A673 (cell line): Measurements from ENCODE around the gene WRAP53. TPM values are rescaled to one million over a fixed set of nuclear protein-coding genes. Genes with fewer than 3 reads are reported as not detected.

Source experiments
- BruUV-seq: library from RNA; stranded (reverse); fragments of 400-500 nt; replicated peaks from 2 replicates; lab custom pipeline; 2021; lab: Mats Ljungman, UMichigan
- CTCF ChIA-PET: fragments of 300-600 bp; sonication (Branson Sonifier 250); formaldehyde crosslinking; loops from one replicate; lab custom pipeline; 2022; ENCODE audit warnings: antibody characterized with exemption; lab: Charles Lee
- POLR2A ChIA-PET: fragments of 300-600 bp; sonication (Branson Sonifier 250); formaldehyde crosslinking; loops from one replicate; lab custom pipeline; 2022; ENCODE audit warnings: antibody characterized with exemption; ENCODE audit not compliant: low non-redundant PET; lab: Charles Lee
- DNase-seq: peaks from one replicate; pipeline ENCODE4 v3.0.0-alpha.2; 2015; ENCODE audit warnings: low spot score
- H3K27ac ChIP-seq: fragments of 200-600 bp; sonication (generic); 2 replicates; pipeline ENCODE4 v1.5.1; 2016; ENCODE audit warnings: mixed run types, low read depth, mild to moderate bottlenecking, mixed read lengths, antibody characterized with exemption, low read length; ENCODE audit not compliant: poor library complexity, severe bottlenecking
- H3K27me3 ChIP-seq: fragments of 200-600 bp; sonication (generic); replicated peaks from 2 replicates; pipeline ENCODE4 v1.6.1; 2017; ENCODE audit warnings: mixed run types, low read depth, mild to moderate bottlenecking, mixed read lengths, antibody characterized with exemption, low read length; ENCODE audit not compliant: insufficient read depth, poor library complexity
- H3K36me3 ChIP-seq: fragments of 200-600 bp; sonication (generic); 2 replicates; pipeline ENCODE4 v1.6.1; 2016; ENCODE audit warnings: mixed run types, mild to moderate bottlenecking, mixed read lengths, antibody characterized with exemption, low read length; ENCODE audit not compliant: insufficient read depth, poor library complexity, severe bottlenecking
- H3K4me1 ChIP-seq: fragments of 200-600 bp; sonication (generic); 2 replicates; pipeline ENCODE4 v1.6.1; 2017; ENCODE audit warnings: mixed run types, mild to moderate bottlenecking, mixed read lengths, antibody characterized with exemption, low read length; ENCODE audit not compliant: insufficient read depth, poor library complexity, severe bottlenecking
- H3K4me3 ChIP-seq: fragments of 200-600 bp; sonication (generic); 2 replicates; pipeline ENCODE4 v1.5.1; 2016; ENCODE audit warnings: low read depth, mixed run types, mild to moderate bottlenecking, mixed read lengths, low read length; ENCODE audit not compliant: poor library complexity, severe bottlenecking
- H3K9me3 ChIP-seq: fragments of 200-600 bp; sonication (generic); 2 replicates; pipeline ENCODE4 v1.6.1; 2016; ENCODE audit warnings: mixed run types, low read depth, mild to moderate bottlenecking, mixed read lengths, antibody characterized with exemption, low read length; ENCODE audit not compliant: poor library complexity, severe bottlenecking
- EZH2 ChIP-seq: fragments of 200-600 bp; sonication (generic); IDR thresholded peaks from 2 replicates; pipeline ENCODE4 v1.6.1; 2017; ENCODE audit warnings: borderline replicate concordance, low read depth, mild to moderate bottlenecking, mixed read lengths, antibody characterized with exemption, low read length; ENCODE audit not compliant: poor library complexity, severe bottlenecking
- intact Hi-C: fragments of 100-400 bp; cut with micrococcal nuclease; formaldehyde crosslinking; loops from one replicate; pipeline ENCODE4 v1.10.0; 2022; ENCODE audit not compliant: unreplicated experiment
- total RNA-seq: library from RNA; stranded (reverse); gene quantifications from 2 replicates; pipeline ENCODE4 v1.2.3, GENCODE V29; 2021
- TF ChIP-seq, protein P1 (sequence below): fragments of 300-800, 200-600 bp; sonication (generic); conservative IDR thresholded peaks from 2 replicates; pipeline ENCODE4 v1.5.1; 2017; ENCODE audit warnings: low read depth, mild to moderate bottlenecking, antibody characterized with exemption, low read length, moderate library complexity, mixed read lengths

Gene WRAP53
- total RNA-seq, 1 experiment from 2014 or later: 42.2 TPM

DNA sequence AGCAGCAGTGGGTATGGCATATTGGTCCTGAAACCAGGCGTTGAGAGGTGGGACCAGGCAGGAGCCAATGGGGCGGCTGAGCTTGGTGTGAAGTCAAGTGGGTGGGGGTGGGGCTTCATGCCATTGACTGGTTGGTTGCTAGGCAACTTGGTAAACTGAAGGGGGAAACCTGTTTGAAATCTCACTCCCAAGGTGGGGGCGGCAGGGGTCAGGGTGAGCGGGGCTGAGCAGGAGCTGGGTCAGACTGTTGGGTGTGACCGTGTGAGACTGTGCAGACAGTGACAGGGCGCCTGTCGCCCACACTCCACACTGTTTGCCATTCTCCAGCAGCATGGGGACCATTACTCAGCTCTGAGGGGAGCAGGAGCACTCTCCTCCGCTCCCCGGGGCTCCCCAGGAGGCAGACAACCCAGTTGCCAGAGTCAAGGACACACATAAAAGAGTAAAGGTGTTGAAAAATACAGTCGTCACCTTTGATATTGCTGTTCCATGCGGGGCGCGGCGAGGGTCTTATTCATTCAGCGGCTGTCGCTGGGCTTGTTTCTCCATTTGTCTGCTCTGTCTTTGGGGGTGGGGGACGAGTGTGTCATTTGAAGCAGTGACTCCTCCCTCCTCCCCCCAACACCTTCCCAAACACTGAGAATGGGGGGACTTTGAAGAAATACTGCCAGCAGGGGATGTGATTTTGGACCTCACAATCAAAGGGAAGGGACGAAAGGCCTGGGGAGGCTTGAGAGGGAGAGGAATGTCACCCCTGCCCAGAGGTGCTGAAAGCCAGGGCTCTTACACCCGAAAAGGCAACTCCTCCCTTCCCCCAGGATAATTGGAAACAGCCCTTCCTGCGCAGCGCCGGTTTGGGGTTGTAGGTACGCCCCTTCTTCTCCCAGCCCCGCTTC, 15.6 kb downstream of the WRAP53 start:
- intact Hi-C loops: loop anchor here (1.0 kb wide), 1 partner anchor 13 kb away; the partner anchor contains the start of gene DNAH2
- TF ChIP-seq, protein P1, sequence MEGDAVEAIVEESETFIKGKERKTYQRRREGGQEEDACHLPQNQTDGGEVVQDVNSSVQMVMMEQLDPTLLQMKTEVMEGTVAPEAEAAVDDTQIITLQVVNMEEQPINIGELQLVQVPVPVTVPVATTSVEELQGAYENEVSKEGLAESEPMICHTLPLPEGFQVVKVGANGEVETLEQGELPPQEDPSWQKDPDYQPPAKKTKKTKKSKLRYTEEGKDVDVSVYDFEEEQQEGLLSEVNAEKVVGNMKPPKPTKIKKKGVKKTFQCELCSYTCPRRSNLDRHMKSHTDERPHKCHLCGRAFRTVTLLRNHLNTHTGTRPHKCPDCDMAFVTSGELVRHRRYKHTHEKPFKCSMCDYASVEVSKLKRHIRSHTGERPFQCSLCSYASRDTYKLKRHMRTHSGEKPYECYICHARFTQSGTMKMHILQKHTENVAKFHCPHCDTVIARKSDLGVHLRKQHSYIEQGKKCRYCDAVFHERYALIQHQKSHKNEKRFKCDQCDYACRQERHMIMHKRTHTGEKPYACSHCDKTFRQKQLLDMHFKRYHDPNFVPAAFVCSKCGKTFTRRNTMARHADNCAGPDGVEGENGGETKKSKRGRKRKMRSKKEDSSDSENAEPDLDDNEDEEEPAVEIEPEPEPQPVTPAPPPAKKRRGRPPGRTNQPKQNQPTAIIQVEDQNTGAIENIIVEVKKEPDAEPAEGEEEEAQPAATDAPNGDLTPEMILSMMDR: no peak
- TF ChIP-seq EZH2: no peak
- Histone ChIP-seq H3K36me3 (peaks cover 8% of the 10 kb centered on the region), H3K27me3 (no peaks in the 10 kb centered on the region), H3K4me1 (peaks cover 32% of the 10 kb centered on the region), H3K9me3 (no peaks in the 10 kb centered on the region), H3K27ac (no peak overlapping the region), H3K4me3 (peak overlapping the region; percentile 78)
- peak; percentile 85 for DNase-seq
- POLR2A ChIA-PET: interaction anchor here (0.5 to 0.6 kb wide), 2 partner anchors 14 to 130 kb away, joined by 4 to 9 read pairs; no protein-coding TSS in a partner anchor
- BruUV-seq: no TSS peak
- CTCF ChIA-PET: interaction anchor here (0.5 to 1.6 kb wide), 2 partner anchors 16 to 300 kb away, joined by 4 to 5 read pairs; partner anchors contain the start of genes TMEM256 and TP53

DNA sequence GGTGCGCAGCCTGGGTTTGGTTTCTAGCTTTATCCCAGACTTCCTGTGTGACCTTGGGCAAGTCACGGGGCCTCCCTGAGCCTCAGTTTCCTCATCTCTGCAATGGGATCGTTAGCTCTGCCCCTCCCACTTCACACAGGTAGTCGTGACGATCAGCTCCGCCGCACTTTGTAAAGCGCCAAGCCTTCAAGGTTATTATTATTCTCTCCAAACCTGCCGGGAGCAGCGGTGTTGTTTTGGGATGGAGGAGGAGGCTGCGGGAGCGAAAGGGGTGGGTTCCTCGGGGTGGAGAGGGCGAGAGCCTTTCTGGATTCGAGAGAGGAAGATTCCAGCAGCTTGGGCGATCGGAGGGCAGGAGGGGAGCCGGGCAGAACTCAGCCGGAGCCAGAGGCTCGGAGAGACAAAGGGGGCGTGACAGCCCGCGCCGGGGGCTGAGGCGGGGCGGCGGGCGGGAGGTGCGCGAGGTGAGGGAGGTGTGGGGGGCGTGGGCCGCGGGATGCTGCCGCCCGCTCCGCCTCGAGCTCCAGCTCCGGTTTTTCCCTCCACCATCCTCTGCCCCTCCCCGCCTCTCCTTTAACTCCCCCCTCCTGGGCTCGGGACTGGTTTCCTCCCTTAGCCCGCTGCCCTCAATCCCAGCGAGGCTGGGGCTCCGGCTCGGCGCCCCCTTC, 16.5 kb downstream of the WRAP53 start, which contains the start of gene EFNB3:
TSS of gene EFNB3 (plus strand) at position 602 of the 668 bp plus-strand sequence. CDS start 397 bp downstream, outside the sequence.
- peaks cover 32% of the 10 kb centered on the region for H3K4me1 ChIP-seq
- no peaks in the 10 kb centered on the region for H3K9me3 ChIP-seq
- CTCF ChIA-PET: interaction anchor here (1.0 kb wide), 1 partner anchor 12 kb away, joined by 4 read pairs; no protein-coding TSS in a partner anchor
- POLR2A ChIA-PET: interaction anchor here (0.6 kb wide), 1 partner anchor 61 kb away, joined by 4 read pairs; no protein-coding TSS in a partner anchor
- TF ChIP-seq, protein P1: no peak
- no peak for TF ChIP-seq EZH2
- intact Hi-C loops: loop anchor here (1.0 kb wide), 1 partner anchor 13 kb away; the partner anchor contains the start of gene DNAH2
- peaks cover 8% of the 10 kb centered on the region for H3K36me3 ChIP-seq
- peak within 1 kb of the TSS; percentile 78 for H3K4me3 ChIP-seq
- peak; percentile 81 for DNase-seq
- BruUV-seq: no TSS peak
- H3K27me3 ChIP-seq: no peaks in the 10 kb centered on the region
- H3K27ac ChIP-seq: peak within 1 kb of the TSS; percentile 59
